AML-193 (cell line): ENCODE data around the gene FYCO1.
"Not testable (repeated sequence)": the region's sequence is repeated elsewhere in the genome, so short reads cannot be mapped to it uniquely, and the experiment has no call there.

Source experiments
- DNase-seq, 2 experiments: peaks; one replicate each; lab custom pipeline; 2025; lab: John Stamatoyannopoulos, UW

The FYCO1 gene

DNA sequence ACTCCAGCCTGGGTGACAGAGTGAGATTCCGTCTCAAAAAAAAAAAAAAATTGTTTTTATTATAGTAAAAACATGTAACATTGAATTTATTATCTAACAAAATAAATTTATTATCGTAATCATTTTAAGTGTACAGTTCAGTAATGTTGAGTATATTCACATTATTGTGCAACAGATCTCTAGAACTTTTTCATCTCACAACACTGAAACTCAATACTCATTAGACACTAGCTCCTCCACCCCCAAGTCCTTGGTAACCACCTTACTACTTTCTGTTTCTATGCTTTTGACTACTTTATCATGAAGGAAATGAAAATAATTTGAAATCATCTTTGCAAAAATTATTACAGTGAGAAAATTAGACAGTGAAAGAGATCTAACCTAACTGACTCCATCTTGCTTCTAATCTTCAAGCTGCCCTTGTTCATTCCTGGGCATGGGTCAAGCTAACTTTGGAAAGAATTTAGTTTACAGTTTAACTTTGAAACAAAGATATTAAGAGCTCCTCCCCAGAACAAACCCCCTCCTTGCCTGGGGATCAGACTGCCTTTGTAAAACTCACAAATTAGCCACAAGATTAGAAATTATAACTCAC lies 15.0 kb upstream of the FYCO1 start:
- no peak for DNase-seq

DNA sequence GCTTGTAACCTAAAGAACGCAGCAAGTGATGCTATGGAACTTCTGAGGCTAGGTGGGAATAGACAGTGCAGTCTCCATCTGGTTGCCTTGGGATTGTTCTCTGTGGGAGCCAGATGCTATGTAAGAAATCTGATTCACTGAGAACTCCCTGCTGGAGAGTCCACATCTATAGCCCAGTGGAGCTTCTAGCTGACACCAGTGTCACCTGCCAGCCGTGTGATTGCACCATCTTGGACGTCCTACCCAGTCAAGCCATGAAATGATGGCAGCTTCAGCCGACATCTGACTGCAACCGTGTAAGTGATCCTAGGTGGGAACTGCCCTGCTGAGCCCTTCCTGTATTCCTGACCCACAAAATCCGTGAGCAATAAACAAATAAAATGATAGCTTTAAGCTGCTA lies 12.4 kb upstream of the FYCO1 start:
- DNase-seq = no peak

DNA sequence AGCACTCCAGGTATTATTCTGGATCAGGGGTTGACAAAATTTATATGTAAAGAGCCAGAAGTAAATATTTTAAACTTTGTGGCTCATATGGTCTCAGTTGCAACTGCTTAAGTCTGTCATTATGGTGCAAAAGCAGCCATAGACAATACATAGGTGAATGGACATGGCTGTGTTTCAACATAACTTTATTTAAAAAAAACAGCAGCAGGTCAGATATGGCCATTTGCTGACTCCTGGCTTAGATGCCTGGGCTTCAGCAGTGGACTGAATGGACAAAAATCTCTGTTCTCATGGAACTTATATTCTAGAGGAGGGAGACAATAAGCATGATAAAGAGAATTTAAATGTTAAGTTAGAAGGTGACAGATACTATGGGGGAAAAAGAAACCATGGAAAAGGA lies 11.7 kb upstream of the FYCO1 start:
- no peak for DNase-seq

DNA sequence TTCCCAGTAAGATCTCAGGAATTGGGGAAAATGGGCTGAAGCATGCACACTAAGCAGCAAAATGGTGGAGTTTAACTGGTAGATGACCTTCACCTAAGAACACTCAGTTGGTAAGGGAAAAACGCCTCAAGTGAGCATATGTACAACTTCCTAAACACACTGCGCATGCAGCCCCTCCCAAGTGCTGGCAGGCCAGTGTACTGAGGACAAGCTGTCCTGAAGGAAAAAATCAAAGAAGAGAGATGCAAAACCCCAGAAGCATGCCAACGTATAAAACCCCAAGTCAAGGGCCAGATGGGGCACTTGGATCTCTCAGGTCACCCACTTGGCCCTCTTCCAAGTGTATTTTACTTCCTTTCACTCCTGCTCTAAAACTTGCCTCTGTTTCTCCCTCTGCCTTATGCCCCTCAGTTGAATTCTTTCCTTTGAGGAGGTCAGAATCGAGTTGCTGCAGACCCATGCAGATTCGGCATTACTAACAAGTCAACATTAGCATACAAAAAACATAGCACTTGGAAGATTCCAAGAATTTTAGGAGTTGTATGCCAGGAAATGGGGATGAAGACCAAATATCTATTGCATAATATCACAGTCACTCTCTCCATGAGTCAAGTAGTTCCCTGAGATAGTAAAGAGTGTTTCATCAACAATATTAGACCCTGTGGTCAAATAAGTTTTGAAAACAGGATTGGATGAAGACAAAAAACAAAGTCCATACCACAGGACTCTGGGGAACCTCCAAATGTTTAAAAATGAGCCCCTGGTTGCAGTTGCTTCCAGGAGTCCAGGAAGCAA lies 10.8 kb upstream of the FYCO1 start:
- no peak for DNase-seq

DNA sequence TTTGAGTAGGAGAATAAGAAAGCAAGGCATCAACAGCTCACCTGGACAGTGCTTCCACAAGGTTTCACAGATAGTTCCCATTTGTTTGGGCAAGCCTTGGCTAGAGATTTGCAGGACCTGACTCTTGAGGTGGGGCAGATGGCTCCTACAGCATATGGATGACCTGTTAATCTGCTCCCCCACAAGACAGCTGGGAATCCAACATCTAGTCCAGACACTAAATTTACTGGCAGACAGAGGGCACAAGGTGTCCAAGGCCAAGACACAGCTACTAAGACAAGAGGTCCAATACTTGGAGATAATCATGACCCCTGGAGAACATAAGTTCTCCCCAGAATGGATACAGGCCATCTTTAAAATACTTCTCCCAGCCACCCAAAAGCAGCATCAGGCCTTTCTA lies 8.1 kb upstream of the FYCO1 start:
- DNase-seq = not testable (repeated sequence)

DNA sequence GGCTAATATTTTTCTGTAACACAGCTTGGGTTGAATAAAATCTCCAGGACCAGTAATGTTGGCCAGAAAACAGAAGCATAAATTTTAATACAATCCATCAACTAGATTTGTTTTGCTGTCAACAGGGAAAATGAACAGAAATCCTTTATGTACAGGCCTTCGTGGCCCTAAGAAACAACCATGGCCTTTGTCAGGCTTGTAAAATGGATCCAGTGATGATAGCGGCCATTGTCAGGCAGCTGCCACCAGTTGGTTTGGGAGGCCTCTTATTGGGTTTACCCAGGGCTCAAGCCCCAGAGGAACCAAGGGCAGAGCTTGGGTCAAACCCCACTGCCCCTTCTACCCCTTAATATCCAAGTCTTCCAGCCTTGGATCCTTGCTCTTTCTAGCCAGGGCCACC lies 5.6 kb upstream of the FYCO1 start:
- no peak for DNase-seq

DNA sequence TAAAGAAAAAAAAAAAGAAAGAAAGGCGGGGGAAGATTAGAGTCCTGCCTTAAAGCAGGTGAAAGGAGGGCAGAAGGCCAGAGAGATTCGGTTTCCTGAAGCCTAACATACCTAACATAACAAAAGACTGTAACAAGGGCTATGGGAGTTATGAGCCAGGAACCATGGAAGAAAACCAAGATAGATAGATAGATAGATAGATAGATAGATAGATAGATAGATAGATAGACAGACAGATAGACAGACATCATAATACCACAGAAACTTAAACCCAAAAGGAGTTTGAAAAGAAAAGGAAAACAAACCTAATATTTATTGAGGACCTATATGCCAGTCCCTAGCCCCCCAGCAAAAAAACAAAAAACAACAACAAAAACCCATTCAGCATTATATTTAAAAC lies 2.3 kb upstream of the FYCO1 start:
- no peak for DNase-seq

DNA sequence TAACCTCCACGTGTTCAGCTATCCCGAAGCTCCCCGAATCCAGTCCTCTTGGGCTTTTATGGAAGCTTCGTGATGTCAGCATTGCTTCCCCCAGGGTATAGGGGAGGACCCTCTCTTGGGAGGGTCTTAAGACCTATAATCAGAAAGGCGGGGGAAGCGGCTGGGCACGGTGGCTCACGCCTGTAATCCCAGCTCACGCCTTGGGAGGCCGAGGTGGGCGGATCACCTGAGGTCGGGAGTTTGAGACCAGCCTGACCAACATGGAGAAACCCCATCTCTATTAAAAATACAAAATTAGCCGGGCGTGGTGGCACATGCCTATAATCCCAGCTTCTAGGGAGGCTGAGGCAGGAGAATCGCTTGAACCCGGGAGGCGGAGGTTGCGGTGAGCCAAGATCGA lies 1.9 kb upstream of the FYCO1 start:
- DNase-seq = not testable (repeated sequence)

DNA sequence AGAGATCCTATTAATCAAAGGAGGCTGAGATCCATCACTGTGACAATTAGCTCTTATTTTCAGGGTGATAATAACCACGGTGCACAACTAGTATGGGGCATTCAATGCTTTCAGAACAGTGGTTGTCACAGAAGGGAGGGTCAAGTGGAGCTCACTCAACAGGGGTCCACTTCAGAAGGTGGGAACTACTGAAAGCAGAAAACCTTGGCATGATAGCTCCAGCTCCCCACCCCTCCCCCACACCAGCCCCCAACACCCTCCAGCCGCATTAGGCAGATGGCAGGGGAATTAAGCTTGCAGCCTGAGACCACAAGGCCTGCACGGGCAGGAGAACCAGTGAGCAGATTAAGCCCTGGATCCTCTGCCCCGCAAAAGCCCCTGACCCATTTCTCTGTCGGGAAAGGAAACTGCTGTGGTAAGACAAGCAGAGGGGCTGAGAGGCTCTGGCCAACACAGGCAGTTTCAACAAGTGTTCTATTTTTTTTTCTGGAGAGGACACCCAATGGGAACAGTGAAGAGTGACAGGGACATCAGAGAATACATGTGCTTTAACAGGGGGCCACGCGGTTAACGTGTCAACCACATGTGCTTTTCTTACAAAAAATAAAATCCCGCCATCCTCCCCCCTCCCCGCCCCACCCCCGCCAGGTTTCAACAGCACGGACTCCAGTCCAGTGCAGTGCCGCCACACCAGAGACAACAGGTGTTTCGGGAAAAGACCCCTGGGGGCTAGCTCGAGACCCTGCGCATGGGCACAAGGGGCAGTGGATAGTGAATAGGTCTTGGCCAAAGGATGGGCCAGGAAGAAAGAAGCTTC lies 997 bp downstream of the FYCO1 start:
- peak; percentile 30 to 40 for DNase-seq

DNA sequence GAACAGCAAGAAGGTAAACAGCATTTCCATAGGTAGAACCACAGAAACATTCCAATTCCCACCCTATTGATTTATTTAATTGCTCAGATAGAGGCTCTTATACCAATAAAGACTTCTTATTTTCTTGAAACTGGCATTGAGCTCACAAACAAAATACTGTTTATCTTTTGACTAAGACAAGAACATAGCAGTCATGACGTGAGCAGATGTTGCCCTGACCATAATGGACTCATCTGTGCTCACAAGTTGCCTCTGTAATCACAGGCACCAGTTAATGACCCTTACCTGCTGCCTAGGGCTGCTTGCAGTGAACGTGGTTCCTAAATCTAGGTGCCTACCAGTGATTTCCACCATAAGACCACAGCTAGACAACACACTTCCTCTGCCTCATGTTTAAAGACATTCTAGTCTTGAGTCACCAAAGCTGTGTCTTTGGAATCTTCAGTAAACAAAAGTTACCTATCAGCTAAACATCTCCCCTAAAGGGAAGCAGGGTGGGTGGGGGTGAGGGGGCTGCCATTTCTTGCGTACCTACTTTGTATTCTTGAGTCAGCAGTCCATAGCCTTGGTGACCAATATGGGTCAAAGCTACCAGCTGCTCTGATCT lies 2.1 kb downstream of the FYCO1 start:
- no peak for DNase-seq

DNA sequence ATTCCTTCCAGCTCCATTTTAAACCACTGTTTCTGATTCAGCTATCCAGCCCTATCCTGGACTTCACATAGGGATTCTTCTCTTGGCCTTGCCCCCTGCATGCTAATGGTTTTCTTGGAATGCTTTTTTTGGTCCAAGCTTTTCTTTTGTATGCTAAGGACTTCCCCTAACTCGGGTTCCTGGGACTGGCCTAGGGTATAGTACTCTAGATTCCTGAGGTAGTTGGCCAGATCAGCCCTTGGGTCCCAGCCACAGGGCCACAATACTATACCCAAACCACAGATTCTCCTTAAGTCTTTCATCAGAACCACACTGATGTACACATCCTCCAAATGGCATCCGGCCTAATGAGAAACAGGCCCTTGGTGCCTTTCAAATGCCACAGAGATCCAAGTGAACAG lies 2.8 kb downstream of the FYCO1 start:
- DNase-seq = peak in 1 of 2 experiments; percentile 14

DNA sequence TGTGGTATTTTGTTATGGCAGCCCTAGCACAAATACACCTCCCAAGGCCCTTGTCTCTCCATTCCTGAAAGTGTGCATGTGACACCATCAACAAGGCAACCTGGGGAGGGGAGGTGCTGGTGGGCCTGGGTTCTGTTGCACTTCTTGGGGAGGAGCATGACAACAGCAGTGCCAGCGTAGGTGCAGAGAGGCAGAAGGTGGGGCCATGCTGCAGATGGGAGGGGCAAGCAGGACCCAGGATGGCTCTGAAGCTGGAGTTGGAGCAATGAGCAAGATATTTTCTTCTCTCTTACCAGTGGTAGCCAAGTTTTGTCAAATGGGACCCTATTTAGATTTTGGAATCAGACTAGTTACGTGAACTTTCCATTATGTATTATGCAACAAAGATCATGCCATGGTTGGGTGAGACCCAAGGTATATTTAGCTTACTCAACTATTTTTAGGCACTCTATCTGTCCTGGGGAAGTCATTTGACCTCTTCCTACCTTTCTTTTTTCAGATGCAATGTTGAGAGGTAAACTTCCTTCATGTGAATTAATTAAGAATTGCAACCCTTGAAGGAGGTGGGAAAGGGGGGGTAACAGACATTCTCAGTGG lies 3.4 kb downstream of the FYCO1 start:
- DNase-seq = no peak

DNA sequence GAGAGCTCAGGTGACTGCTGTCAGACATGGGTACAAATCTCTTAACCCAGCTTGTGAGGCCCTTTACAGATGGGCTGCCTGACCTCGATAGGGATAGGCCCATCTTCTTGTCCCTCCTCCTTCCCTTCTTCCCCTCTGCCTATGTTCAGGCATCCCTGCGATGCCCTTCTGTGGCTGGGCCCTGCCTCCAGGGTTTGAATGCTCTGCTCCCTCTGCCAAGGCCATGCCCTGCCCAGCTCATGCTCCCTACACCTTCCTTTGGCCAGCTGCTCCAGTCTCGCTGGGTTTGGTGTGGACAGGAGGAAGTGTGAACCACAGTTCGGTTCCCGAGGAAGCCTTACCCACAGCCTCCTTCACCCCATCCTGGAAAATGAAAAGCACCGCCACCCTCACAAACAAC lies 4.3 kb downstream of the FYCO1 start:
- DNase-seq = no peak

DNA sequence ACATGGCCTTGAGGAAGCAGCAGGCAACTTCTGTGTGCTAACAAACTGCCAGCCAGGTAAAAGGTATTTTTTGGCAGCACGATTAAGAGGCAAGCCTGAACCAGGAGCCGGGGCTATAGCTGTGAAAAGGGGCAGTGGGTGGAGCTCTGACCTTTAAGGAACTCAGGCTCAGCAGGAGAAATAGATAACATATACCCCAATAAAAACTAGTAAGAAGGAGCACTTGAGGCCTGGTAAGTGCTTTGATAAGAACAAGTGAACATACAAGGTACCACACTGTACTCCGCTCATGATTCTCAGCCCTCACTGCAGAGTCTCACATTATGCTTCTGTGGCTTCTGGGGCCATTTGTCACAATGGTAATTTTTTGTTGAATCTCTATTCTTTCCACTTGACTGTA lies 5.4 kb downstream of the FYCO1 start:
- no peak for DNase-seq

DNA sequence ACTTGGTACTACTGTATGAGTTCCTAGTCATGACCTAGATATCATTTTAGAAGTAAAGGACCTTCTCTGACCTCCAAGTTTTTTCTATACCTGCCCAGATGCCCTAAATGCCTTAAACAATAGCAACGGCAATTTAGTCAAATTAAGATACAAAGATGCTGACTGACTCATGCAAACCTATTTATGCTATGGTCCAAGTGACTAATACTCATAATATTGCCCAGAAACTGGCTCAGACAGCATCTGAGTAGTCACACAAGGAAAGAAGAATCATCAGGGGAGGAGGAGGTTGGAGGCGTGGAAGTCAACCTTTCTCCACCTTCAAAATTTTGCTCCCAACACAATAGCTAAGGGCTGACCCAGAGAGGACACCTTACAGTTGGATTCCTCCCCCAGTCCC lies 6.8 kb downstream of the FYCO1 start:
- DNase-seq = no peak

DNA sequence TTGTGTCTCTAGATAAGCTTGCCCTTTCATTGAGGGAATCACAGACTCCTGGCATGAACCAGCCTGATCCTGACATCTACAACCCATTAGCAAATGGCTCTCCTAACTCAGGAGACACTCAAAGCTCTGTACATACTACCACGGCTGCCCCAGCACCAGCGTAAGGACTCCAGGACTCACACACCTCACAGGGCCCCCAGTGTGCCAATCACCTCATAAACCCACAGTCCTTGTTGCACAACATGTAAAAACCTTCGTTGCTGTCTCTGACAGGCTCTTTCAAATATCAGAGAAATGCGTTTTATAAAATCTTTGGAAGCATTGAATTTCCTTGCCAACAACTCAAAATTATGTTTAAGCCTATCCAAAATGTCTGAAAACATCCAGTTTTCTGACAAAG lies 7.3 kb downstream of the FYCO1 start:
- no peak for DNase-seq

DNA sequence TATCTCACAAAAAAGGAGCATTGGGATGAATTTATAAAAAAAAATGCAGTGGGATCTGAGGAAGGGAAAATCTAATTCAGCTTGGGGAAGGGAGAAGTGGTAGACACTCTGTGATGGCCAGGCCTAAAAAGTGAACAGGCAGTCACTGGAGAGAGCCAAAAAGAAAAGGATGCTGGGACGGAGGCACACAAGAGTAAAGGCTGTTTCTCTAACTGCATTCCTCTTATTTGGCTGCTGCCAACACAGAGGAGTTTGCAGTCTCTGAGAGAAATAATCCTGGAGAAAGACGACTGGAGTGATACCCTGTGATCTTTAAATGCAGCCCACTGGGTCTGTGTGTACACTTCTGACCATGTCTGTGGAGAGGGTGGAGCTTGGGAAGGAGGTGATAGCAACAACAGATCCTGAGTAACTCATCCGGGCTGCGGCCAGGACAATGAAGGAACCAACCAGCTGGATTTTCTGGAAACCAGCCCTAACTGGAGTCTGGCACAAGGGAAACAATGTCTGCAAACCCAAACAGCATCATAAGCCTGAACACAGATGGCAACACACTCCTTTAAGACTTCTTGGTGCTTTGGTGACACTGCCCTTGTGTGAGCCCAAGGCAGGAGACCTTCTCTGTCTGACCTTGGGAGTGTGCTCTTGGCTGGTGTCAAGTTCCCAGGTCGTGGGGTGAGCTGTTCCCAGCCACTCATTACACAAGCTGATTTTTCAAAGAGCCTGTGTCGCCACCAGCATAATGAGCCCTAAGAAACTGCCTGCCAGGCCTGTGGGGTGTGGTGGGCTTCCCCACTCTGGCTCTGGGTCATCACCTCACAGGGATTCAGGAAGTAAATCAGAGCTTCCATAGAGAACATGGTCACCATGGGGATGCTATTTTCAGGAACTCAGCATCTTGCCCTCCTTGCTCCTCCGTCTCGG lies 8.0 kb downstream of the FYCO1 start:
- no peak for DNase-seq

DNA sequence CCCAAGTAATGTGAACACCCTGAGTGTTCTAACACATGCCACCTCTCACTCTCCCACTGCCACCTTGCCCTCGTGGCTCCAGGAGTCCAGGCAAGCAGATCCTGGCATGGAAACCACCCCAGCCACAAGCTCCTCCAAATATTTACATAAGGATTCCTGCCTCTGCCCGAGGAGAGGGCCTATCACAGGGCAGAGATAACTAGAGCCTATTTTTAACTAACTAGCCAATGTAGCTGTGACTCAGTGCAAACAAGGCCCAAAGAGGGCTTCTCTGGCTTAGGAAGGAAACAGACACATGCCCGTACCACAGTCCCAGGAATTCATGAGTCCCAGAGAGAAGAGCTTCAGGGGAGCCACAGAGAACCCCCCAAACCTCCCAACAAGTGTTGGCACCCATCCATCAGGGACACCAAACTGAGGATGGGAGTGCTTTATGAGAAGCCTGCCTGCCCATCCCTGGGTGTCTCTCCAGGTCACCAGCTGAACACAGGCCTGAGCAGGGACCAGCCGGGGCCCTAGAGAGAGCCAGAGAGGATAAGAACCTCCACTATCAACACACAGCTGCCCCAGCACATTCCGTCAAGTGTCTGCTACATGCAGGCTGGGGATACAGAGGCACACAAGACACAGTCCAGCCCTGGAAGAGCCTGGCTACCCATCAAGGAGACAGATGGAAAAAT lies 9.2 kb downstream of the FYCO1 start:
- no peak for DNase-seq

DNA sequence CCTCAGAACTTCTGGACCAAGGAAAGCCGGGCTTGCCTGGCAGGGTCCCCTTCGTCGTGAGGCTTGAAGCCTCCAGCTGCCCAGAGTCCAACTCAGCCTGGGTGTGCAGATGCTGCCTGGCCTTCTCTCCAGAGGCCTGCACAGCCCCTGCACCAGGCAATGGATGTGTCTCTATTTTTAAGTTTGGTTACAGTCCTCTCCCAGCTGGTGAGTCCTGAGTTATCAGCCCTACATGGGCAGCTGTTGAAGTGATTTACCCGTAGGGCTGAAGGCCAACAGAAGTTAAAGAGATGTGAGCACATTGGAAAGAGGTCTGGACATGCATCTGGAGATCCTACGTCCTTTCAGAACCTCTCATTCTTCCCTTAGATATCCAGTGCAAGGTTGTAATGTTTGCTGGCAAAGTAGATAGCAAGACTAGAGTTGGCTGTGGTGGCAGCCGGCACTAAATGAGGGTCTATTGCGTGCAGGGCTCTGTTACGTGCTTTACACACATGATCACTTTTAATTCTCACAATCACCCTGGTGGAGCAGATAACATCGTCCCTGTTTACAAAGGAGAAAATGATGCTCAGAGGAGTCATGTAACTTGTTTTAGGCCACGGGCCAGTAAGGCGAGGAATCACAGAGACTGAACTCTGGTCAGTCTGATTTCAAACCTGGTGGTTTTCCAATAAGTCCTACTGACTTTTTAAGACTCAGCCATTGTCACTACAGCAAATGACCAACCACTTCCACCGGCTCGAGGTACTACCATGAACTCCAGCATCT lies 9.9 kb downstream of the FYCO1 start:
- no peak for DNase-seq
